HUDEP-2 (cell line): ENCODE data around the gene SUSD6.
"Not testable (repeated sequence)": the region's sequence is repeated elsewhere in the genome, so short reads cannot be mapped to it uniquely, and the experiment has no call there.

Experiments used
- DNase-seq, 76 experiments: peaks; one replicate each; lab custom pipeline; 2025; ENCODE audit not compliant: unreplicated experiment in 76 of 76; lab: John Stamatoyannopoulos, UW

SUSD6 gene

GRCh38 chr14:69708586-69709560 lies 97.5 kb downstream of the SUSD6 start:
- DNase-seq: peak in 41 of 76 experiments; percentile 8 to 60 (median 30)

- DNase-seq: no peak
Observed at GRCh38 chr14:69710378-69710777, 99.0 kb downstream of the SUSD6 start.

- DNase-seq: peak in 15 of 76 experiments; percentile 7 to 47 (median 22)
Observed at GRCh38 chr14:69711065-69711464, 99.7 kb downstream of the SUSD6 start.

- DNase-seq: no peak
Observed at GRCh38 chr14:69711477-69711876, 100.1 kb downstream of the SUSD6 start.

- DNase-seq: no peak
Observed at GRCh38 chr14:69711881-69712560, 100.6 kb downstream of the SUSD6 start.

- peak in 27 of 76 experiments; percentile 6 to 51 (median 25) for DNase-seq
Observed at GRCh38 chr14:69712599-69713088, 101.2 kb downstream of the SUSD6 start.

- no peak for DNase-seq
Observed at GRCh38 chr14:69713209-69713781, 101.9 kb downstream of the SUSD6 start.

GRCh38 chr14:69713993-69714679 lies 102.7 kb downstream of the SUSD6 start:
- DNase-seq: no peak

- no peak for DNase-seq
Observed at GRCh38 chr14:69715725-69716477, 104.5 kb downstream of the SUSD6 start.

- no peak for DNase-seq
Observed at GRCh38 chr14:69716478-69717187, 105.2 kb downstream of the SUSD6 start.

- DNase-seq: not testable (repeated sequence)
Observed at GRCh38 chr14:69718614-69719013, 107.2 kb downstream of the SUSD6 start.

- peak in 1 of 76 experiments; percentile 5 for DNase-seq
Observed at GRCh38 chr14:69719501-69719951, 108.1 kb downstream of the SUSD6 start.

GRCh38 chr14:69720912-69721311 lies 109.5 kb downstream of the SUSD6 start:
- DNase-seq: no peak

GRCh38 chr14:69726761-69727511 lies 115.5 kb downstream of the SUSD6 start:
- peak in 65 of 76 experiments; percentile 1 to 81 (median 58) for DNase-seq

- DNase-seq: no peak
Observed at GRCh38 chr14:69727860-69728259, 116.5 kb downstream of the SUSD6 start.

- not testable (repeated sequence) for DNase-seq
Observed at GRCh38 chr14:69731919-69732598, 120.7 kb downstream of the SUSD6 start.

GRCh38 chr14:69736405-69736804 lies 125.0 kb downstream of the SUSD6 start:
- not testable (repeated sequence) for DNase-seq

GRCh38 chr14:69741055-69741454 lies 129.7 kb downstream of the SUSD6 start:
- DNase-seq: no peak
